Measurements from ENCODE around the gene ATXN1.

DNA sequence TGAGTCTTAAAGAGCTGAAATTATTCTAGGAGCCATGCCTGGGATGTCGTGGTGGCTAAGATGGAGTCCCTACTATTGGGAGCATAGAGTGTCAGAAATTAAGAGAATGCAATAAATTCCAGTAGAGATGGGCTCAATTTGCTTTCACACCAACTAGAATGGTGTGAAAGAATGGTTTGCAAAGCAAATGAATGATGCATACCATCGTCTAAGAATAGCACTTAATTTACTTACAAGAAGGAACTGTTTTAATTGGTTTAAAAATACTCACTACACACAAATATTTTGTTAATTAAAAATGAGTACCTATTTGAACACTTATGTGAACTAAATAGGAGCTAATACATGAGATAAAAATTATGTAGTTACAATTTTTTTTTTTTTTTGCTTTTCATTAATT lies 390.3 kb downstream of the ATXN1 start:
- TF ChIP-seq, protein P1, sequence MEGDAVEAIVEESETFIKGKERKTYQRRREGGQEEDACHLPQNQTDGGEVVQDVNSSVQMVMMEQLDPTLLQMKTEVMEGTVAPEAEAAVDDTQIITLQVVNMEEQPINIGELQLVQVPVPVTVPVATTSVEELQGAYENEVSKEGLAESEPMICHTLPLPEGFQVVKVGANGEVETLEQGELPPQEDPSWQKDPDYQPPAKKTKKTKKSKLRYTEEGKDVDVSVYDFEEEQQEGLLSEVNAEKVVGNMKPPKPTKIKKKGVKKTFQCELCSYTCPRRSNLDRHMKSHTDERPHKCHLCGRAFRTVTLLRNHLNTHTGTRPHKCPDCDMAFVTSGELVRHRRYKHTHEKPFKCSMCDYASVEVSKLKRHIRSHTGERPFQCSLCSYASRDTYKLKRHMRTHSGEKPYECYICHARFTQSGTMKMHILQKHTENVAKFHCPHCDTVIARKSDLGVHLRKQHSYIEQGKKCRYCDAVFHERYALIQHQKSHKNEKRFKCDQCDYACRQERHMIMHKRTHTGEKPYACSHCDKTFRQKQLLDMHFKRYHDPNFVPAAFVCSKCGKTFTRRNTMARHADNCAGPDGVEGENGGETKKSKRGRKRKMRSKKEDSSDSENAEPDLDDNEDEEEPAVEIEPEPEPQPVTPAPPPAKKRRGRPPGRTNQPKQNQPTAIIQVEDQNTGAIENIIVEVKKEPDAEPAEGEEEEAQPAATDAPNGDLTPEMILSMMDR (IDR thresholded peaks at IDR 0.05) = no peak
- TF ChIP-seq EP300 (IDR thresholded peaks at IDR 0.05; ENCODE audit: low read depth) (no peak), POLR2A (IDR thresholded peaks at IDR 0.05) (no peak), POLR2AphosphoS5 (IDR thresholded peaks at IDR 0.05) (no peak)

Data from transverse colon (tissue), 4 donors.